HEK293 (cell line): Measurements from ENCODE around the gene IGDCC3.

ENCODE experiments used
- MEIS1 ChIP-seq: sonication (generic); formaldehyde crosslinking; IDR thresholded peaks from 2 replicates; pipeline ENCODE4 v1.8.1; 2022; ENCODE audit warnings: missing genetic modification reagents, mild to moderate bottlenecking, borderline replicate concordance
- ZNF214 ChIP-seq: fragments of 450-650 bp; formaldehyde crosslinking; IDR thresholded peaks from 2 replicates; pipeline ENCODE4 v1.5.1; 2017; ENCODE audit warnings: missing biosample characterization, mild to moderate bottlenecking, missing genetic modification characterization, borderline replicate concordance
- ZNF223 ChIP-seq: fragments of 450-650 bp; formaldehyde crosslinking; IDR thresholded peaks from 2 replicates; pipeline ENCODE4 v1.5.1; 2016; ENCODE audit warnings: missing biosample characterization, missing genetic modification characterization
- ZNF416 ChIP-seq: fragments of 450-650 bp; formaldehyde crosslinking; IDR thresholded peaks from 2 replicates; pipeline ENCODE4 v1.5.1; 2016; ENCODE audit warnings: missing biosample characterization, missing genetic modification characterization
- ZNF548 ChIP-seq: fragments of 450-650 bp; formaldehyde crosslinking; IDR thresholded peaks from 2 replicates; pipeline ENCODE4 v1.5.1; 2016; ENCODE audit warnings: missing biosample characterization, missing genetic modification characterization
- ZNF580 ChIP-seq: fragments of 450-650 bp; formaldehyde crosslinking; IDR thresholded peaks from 2 replicates; pipeline ENCODE4 v1.5.1; 2016; ENCODE audit warnings: missing biosample characterization, missing genetic modification characterization
- ZNF654 ChIP-seq: fragments of 450-650 bp; formaldehyde crosslinking; IDR thresholded peaks from 2 replicates; pipeline ENCODE4 v1.5.1; 2016; ENCODE audit warnings: low read depth, missing biosample characterization, missing genetic modification characterization
- ZNF692 ChIP-seq: fragments of 450-650 bp; formaldehyde crosslinking; IDR thresholded peaks from 2 replicates; pipeline ENCODE4 v1.5.1; 2016; ENCODE audit warnings: missing biosample characterization, missing genetic modification characterization
- ZNF791 ChIP-seq: fragments of 450-650 bp; formaldehyde crosslinking; IDR thresholded peaks from 2 replicates; pipeline ENCODE4 v1.5.1; 2016; ENCODE audit warnings: missing biosample characterization, missing genetic modification characterization
- TF ChIP-seq, protein P1 (sequence below): fragments of 450-650 bp; formaldehyde crosslinking; IDR thresholded peaks from 2 replicates; pipeline ENCODE4 v1.5.1; 2016; ENCODE audit warnings: missing biosample characterization, missing genetic modification characterization

DNA sequence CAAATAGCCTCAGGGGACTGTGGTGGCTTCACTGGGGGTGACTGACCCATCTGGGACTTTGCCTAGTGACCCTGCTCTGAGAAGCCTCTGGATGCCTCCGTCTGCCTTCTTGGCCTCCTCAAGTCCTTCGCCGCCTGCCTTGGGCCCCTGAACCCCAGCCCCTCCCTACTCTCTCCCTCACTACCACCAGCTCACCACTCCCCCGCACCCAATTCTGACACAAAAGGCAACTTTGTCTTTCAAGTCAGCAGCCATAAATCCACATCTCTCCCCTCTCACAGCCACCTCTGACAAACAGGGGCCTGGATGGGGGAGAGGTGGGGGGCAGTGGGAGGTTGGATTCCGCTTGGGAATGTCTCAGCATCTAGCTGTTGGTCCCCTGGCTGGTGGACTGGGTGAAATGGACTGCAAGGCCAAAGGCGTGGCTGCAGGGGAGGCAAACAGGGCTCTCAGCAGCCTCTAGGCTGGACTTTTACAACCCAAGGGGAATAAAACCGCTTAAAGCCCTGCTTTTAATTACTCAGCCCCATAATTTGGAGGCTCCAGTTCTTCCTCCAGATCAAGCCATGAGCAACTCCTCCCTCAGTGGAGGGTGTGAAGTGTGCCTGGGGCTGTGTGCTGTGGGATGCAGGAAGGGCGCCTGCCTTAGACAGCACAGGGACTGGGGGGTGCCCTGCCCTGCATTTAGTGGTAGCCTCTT lies 33.4 kb downstream of the IGDCC3 start:
- no peak for TF ChIP-seq MEIS1 (CRISPR knock-in tag)
- no peak for TF ChIP-seq ZNF223 (tag by site-specific recombination)
- TF ChIP-seq ZNF654 (tag by site-specific recombination) = no peak
- no peak for TF ChIP-seq ZNF791 (tag by site-specific recombination)
- TF ChIP-seq ZNF692 (tag by site-specific recombination) = no peak
- TF ChIP-seq ZNF214 (tag by site-specific recombination) = no peak
- TF ChIP-seq, protein P1, sequence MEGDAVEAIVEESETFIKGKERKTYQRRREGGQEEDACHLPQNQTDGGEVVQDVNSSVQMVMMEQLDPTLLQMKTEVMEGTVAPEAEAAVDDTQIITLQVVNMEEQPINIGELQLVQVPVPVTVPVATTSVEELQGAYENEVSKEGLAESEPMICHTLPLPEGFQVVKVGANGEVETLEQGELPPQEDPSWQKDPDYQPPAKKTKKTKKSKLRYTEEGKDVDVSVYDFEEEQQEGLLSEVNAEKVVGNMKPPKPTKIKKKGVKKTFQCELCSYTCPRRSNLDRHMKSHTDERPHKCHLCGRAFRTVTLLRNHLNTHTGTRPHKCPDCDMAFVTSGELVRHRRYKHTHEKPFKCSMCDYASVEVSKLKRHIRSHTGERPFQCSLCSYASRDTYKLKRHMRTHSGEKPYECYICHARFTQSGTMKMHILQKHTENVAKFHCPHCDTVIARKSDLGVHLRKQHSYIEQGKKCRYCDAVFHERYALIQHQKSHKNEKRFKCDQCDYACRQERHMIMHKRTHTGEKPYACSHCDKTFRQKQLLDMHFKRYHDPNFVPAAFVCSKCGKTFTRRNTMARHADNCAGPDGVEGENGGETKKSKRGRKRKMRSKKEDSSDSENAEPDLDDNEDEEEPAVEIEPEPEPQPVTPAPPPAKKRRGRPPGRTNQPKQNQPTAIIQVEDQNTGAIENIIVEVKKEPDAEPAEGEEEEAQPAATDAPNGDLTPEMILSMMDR (tag by site-specific recombination) = no peak
- no peak for TF ChIP-seq ZNF416 (tag by site-specific recombination)
- TF ChIP-seq ZNF580 = no peak
- no peak for TF ChIP-seq ZNF548 (tag by site-specific recombination)
